Measurements from ENCODE around the gene PHACTR3.
"Not testable (repeated sequence)": the region's sequence is repeated elsewhere in the genome, so short reads cannot be mapped to it uniquely, and the experiment has no call there.

PHACTR3 gene

GRCh38 chr20:59603781-59604541 is at the start of gene PHACTR3:
PHACTR3 (plus strand) TSS chr20:59604540; CDS start chr20:59605015, 475 bp downstream.
- no peak within 1 kb of the TSS for H3K27ac ChIP-seq
- no peaks in the 10 kb centered on the region for H3K36me3 ChIP-seq
- DNase-seq, result no peak
- TF ChIP-seq CTCF (IDR thresholded peaks at IDR 0.05), result no peak
- H3K4me3 ChIP-seq, result no peak within 1 kb of the TSS
- intact Hi-C loops (cut with DNase I; ENCODE audit: low total_unique reads), result no loop called here
- H3K4me1 ChIP-seq, result peaks cover 0 to 14% (median 9%) of the 10 kb centered on the region in 4 donors
- H3K9me3 ChIP-seq, result no peaks in the 10 kb centered on the region
- peaks cover 0 to 94% of the 10 kb centered on the region in 2 donors for H3K27me3 ChIP-seq

- H3K4me1 ChIP-seq; H3K9me3 ChIP-seq; H3K4me3 ChIP-seq; intact Hi-C loops (cut with DNase I; ENCODE audit: low total_unique reads); H3K36me3 ChIP-seq; DNase-seq; H3K27ac ChIP-seq; H3K27me3 ChIP-seq: not testable (repeated sequence)
These were observed 46.4 kb upstream of the PHACTR3 start for GRCh38 chr20:59557733-59558529.

GRCh38 chr20:59559024-59559817 is 45.1 kb upstream of the PHACTR3 start:
- H3K27ac ChIP-seq, result no peak overlapping the region
- H3K9me3 ChIP-seq, result no peaks in the 10 kb centered on the region
- H3K27me3 ChIP-seq, result peaks cover 0 to 6% of the 10 kb centered on the region in 2 donors
- no peaks in the 10 kb centered on the region for H3K36me3 ChIP-seq
- H3K4me1 ChIP-seq, result no peaks in the 10 kb centered on the region
- no peak for TF ChIP-seq CTCF (IDR thresholded peaks at IDR 0.05)
- intact Hi-C loops (cut with DNase I; ENCODE audit: low total_unique reads), result no loop called here
- DNase-seq, result no peak
- no peak overlapping the region for H3K4me3 ChIP-seq

- Histone ChIP-seq H3K27ac (no peak overlapping the region), H3K4me1 (no peaks in the 10 kb centered on the region), H3K27me3 (peaks cover 0 to 6% of the 10 kb centered on the region in 2 donors), H3K9me3 (no peaks in the 10 kb centered on the region), H3K36me3 (no peaks in the 10 kb centered on the region), H3K4me3 (no peak overlapping the region)
- intact Hi-C loops (cut with DNase I; ENCODE audit: low total_unique reads), result no loop called here
- no peak for DNase-seq
- no peak for TF ChIP-seq CTCF (IDR thresholded peaks at IDR 0.05)
These were observed 44.5 kb upstream of the PHACTR3 start for GRCh38 chr20:59559863-59560262.

- no peak for DNase-seq
- intact Hi-C loops (cut with DNase I; ENCODE audit: low total_unique reads), result no loop called here
- no peaks in the 10 kb centered on the region for H3K4me1 ChIP-seq
- peaks cover 0 to 9% of the 10 kb centered on the region in 2 donors for H3K27me3 ChIP-seq
- H3K36me3 ChIP-seq, result no peaks in the 10 kb centered on the region
- H3K9me3 ChIP-seq, result no peaks in the 10 kb centered on the region
- H3K4me3 ChIP-seq, result no peak overlapping the region
- no peak overlapping the region for H3K27ac ChIP-seq
- TF ChIP-seq CTCF (IDR thresholded peaks at IDR 0.05), result peak in 1 of 2 experiments; percentile 22
These were observed 43.6 kb upstream of the PHACTR3 start for GRCh38 chr20:59560588-59561227.

Data from tibial artery (tissue), 4 donors.